Activated CD4-positive, alpha-beta memory T cell treated with anti-CD3 and anti-CD28 coated beads for 36 hours (primary cell): Measurements from ENCODE around the gene CYP21A2. TPM values are rescaled to one million over a fixed set of nuclear protein-coding genes. Genes with fewer than 3 reads are reported as not detected.

Experiments
- CTCF ChIA-PET: fragments of 350-600 bp; sonication (Branson Sonifier 250); formaldehyde crosslinking; loops from one replicate; lab custom pipeline; 2021; ENCODE audit warnings: antibody characterized with exemption, inconsistent platforms; lab: Charles Lee
- POLR2A ChIA-PET: fragments of 350-600 bp; sonication (Branson Sonifier 250); formaldehyde crosslinking; loops from one replicate; lab custom pipeline; 2021; ENCODE audit warnings: antibody characterized with exemption; lab: Charles Lee
- DNase-seq: peaks from one replicate; pipeline ENCODE4 v3.0.0-alpha.2; 2020
- H3K27ac Mint-ChIP-seq: one replicate; pipeline ENCODE4 v1.8.0; 2021; ENCODE audit warnings: mixed read lengths
- H3K27me3 Mint-ChIP-seq: one replicate; pipeline ENCODE4 v1.8.0; 2021; ENCODE audit warnings: mixed read lengths
- H3K36me3 Mint-ChIP-seq: one replicate; pipeline ENCODE4 v1.8.0; 2021; ENCODE audit warnings: mixed read lengths
- H3K4me1 Mint-ChIP-seq: one replicate; pipeline ENCODE4 v1.8.0; 2021; ENCODE audit warnings: low read depth, mixed read lengths
- H3K4me3 Mint-ChIP-seq: one replicate; pipeline ENCODE4 v1.8.0; 2021; ENCODE audit warnings: mild to moderate bottlenecking, mixed read lengths
- H3K9me3 Mint-ChIP-seq: one replicate; pipeline ENCODE4 v1.8.0; 2021; ENCODE audit warnings: mixed read lengths
- intact Hi-C: fragments of 100-400 bp; cut with micrococcal nuclease; formaldehyde crosslinking; loops from one replicate; pipeline ENCODE4 v1.15.1; 2023
- total RNA-seq, 2 experiments: library from RNA; stranded (reverse); gene quantifications; one replicate each; pipeline ENCODE4 v1.2.3, GENCODE V29; 2021

The CYP21A2 gene
- total RNA-seq, 2 experiments from 2014 or later, result 0.24 TPM; not detected in 1

- Mint-ChIP-seq H3K27ac (no peak overlapping the region), H3K9me3 (no peaks in the 10 kb centered on the region), H3K27me3 (peaks cover 33% of the 10 kb centered on the region), H3K4me1 (peaks cover 12% of the 10 kb centered on the region), H3K4me3 (no peak overlapping the region), H3K36me3 (no peaks in the 10 kb centered on the region)
- CTCF ChIA-PET, result interaction anchor here (0.9 kb wide), 2 partner anchors 41 to 137 kb away, joined by 3 read pairs; no protein-coding TSS in a partner anchor
- POLR2A ChIA-PET, result no interaction called here
- DNase-seq, result no peak
- intact Hi-C loops, result no loop called here
Observed at GRCh38 chr6:32089082-32089828, 51.0 kb downstream of the CYP21A2 start.

Other genes starting within 250 kb of the CYP21A2 start
- 100 to 1,000 TPM; 141 to 153 TPM for gene VARS1, start 242.7 kb upstream of the CYP21A2 start, total RNA-seq
- 100 to 1,000 TPM; 142 to 143 TPM for gene LSM2, start 231.4 kb upstream of the CYP21A2 start, total RNA-seq
- gene HSPA1L, start 223.1 kb upstream of the CYP21A2 start, total RNA-seq, result 1 to 10 TPM; 2.0 TPM
- gene HSPA1A, start 222.9 kb upstream of the CYP21A2 start, total RNA-seq, result 10 to 100 TPM; 68.5 to 69.9 TPM
- 10 to 100 TPM; 59.5 to 62.3 TPM for gene HSPA1B, start 210.7 kb upstream of the CYP21A2 start, total RNA-seq
- 10 to 100 TPM; 13.0 to 13.4 TPM for gene NEU1, start 175.6 kb upstream of the CYP21A2 start, total RNA-seq
- gene SLC44A4, start 159.4 kb upstream of the CYP21A2 start, total RNA-seq, result under 1 TPM in 1 of 2 experiments, not detected in 1; 0.17 TPM
- 10 to 100 TPM; 45.5 to 46.0 TPM for gene EHMT2, start 140.7 kb upstream of the CYP21A2 start, total RNA-seq
- gene ZBTB12, start 136.3 kb upstream of the CYP21A2 start, total RNA-seq, result 1 to 10 TPM; 1.8 to 2.0 TPM
- 1 to 10 TPM in 1 of 2 experiments, under 1 TPM in 1; 0.97 to 1.0 TPM for gene C2, start 110.7 kb upstream of the CYP21A2 start, total RNA-seq
- under 1 TPM; 0.76 to 0.82 TPM for gene CFB, start 92.3 kb upstream of the CYP21A2 start, total RNA-seq
- 10 to 100 TPM; 87.1 to 89.0 TPM for gene NELFE, start 79.4 kb upstream of the CYP21A2 start, total RNA-seq
- gene SKIC2, start 79.2 kb upstream of the CYP21A2 start, total RNA-seq, result 100 to 1,000 TPM in 1 of 2 experiments, 10 to 100 TPM in 1; 95.7 to 101 TPM
- 10 to 100 TPM; 10.8 to 12.3 TPM for gene DXO, start 66.3 kb upstream of the CYP21A2 start, total RNA-seq
- 1 to 10 TPM; 4.5 to 4.8 TPM for gene C4A, start 56.4 kb upstream of the CYP21A2 start, total RNA-seq
- 1 to 10 TPM; 3.1 to 5.5 TPM for gene C4B, start 23.6 kb upstream of the CYP21A2 start, total RNA-seq
- gene TNXB, start 70.9 kb downstream of the CYP21A2 start, total RNA-seq, result 1 to 10 TPM; 5.2 to 5.8 TPM
- 10 to 100 TPM; 67.4 to 80.9 TPM for gene ATF6B, start 89.8 kb downstream of the CYP21A2 start, total RNA-seq
- gene FKBPL, start 91.9 kb downstream of the CYP21A2 start, total RNA-seq, result 1 to 10 TPM; 7.0 to 7.8 TPM
- under 1 TPM; 0.33 to 0.36 TPM for gene PRRT1, start 113.5 kb downstream of the CYP21A2 start, total RNA-seq
- gene PPT2, start 115.7 kb downstream of the CYP21A2 start, total RNA-seq, result 1 to 10 TPM; 9.5 to 9.9 TPM
- gene EGFL8, start 126.2 kb downstream of the CYP21A2 start, total RNA-seq, result 1 to 10 TPM; 6.5 to 7.1 TPM
- 10 to 100 TPM; 34.0 to 34.8 TPM for gene AGPAT1, start 137.7 kb downstream of the CYP21A2 start, total RNA-seq
- 10 to 100 TPM; 60.8 to 63.8 TPM for gene RNF5, start 140.0 kb downstream of the CYP21A2 start, total RNA-seq
- 10 to 100 TPM; 16.5 to 23.5 TPM for gene AGER, start 145.8 kb downstream of the CYP21A2 start, total RNA-seq
- gene PBX2, start 151.8 kb downstream of the CYP21A2 start, total RNA-seq, result 10 to 100 TPM; 63.4 to 65.9 TPM
- gene GPSM3, start 154.2 kb downstream of the CYP21A2 start, total RNA-seq, result 100 to 1,000 TPM; 117 to 118 TPM
- under 1 TPM; 0.31 to 0.51 TPM for gene NOTCH4, start 185.7 kb downstream of the CYP21A2 start, total RNA-seq